ENCODE data around the gene VPREB3.

DNA sequence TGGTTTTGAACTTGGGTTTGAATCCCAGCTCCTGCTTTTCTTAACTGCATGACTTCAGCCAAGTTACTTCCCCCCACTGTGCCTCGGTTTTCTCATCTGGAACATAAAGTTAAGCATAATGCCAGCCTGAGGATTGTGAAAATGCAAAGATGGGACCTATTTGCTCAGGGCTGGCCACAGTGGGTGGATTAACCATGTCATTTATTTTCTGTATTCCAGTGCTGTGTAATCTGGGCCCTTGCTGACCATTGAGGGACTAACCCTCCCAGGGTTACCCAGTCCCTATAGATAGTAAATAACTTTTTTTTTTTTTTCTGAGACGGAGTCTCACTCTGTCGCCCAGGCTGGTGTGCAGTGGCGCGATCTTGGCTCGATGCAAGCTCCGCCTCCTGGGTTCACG, 1.5 kb upstream of the VPREB3 start:
- TF ChIP-seq, protein P1, sequence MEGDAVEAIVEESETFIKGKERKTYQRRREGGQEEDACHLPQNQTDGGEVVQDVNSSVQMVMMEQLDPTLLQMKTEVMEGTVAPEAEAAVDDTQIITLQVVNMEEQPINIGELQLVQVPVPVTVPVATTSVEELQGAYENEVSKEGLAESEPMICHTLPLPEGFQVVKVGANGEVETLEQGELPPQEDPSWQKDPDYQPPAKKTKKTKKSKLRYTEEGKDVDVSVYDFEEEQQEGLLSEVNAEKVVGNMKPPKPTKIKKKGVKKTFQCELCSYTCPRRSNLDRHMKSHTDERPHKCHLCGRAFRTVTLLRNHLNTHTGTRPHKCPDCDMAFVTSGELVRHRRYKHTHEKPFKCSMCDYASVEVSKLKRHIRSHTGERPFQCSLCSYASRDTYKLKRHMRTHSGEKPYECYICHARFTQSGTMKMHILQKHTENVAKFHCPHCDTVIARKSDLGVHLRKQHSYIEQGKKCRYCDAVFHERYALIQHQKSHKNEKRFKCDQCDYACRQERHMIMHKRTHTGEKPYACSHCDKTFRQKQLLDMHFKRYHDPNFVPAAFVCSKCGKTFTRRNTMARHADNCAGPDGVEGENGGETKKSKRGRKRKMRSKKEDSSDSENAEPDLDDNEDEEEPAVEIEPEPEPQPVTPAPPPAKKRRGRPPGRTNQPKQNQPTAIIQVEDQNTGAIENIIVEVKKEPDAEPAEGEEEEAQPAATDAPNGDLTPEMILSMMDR (IDR thresholded peaks at IDR 0.05; ENCODE audit: insufficient read depth, low read length, poor library complexity, severe bottlenecking), result no peak
- TF ChIP-seq EZH2phosphoT487 (conservative IDR thresholded peaks at IDR 0.05; ENCODE audit: low read length), result no peak
